Coronary artery (tissue), 2 donors: ENCODE measurements around the gene FBLN2.
"Not testable (repeated sequence)": the region's sequence is repeated elsewhere in the genome, so short reads cannot be mapped to it uniquely, and the experiment has no call there.

Experiments used
- DNase-seq: peaks from one replicate; pipeline ENCODE4 v3.0.0-alpha.2; 2017; ENCODE audit warnings: low spot score
- H3K27ac ChIP-seq, 2 donors: fragments of 200-600 bp; sonication (generic); one replicate each; pipeline ENCODE4 v1.5.1; 2016 to 2019
- H3K4me3 ChIP-seq: fragments of 200-600 bp; sonication (generic); 2 replicates; pipeline ENCODE4 v1.5.1; 2016; ENCODE audit warnings: mild to moderate bottlenecking, moderate library complexity
- TF ChIP-seq, protein P1 (sequence below): fragments of 200-600 bp; sonication (generic); IDR thresholded peaks from one replicate; pipeline ENCODE4 v1.5.1; 2019; ENCODE audit warnings: antibody characterized with exemption

Gene FBLN2

DNA sequence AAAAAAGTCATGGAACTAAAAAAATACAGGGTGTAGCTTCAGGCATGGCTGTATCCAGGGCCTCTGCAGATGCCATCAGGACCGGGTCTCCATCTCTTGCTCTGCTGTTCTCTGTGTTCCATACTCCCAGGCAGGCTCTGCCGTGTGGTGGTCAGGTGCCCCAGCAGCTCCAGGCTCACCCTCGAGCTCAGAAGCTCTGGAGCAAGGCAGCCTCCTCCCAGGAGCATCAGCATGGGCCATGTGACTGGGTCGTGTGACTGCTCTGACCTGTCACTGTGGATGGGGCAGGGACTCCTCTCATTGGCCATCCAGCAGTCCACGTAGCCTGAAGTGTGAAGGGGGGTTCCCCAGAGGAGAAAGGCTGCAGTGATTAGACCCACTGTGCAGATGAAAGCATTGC, 8.5 kb downstream of the FBLN2 start:
- H3K27ac ChIP-seq = peak overlapping the region in 1 of 2 donors; percentile 20

DNA sequence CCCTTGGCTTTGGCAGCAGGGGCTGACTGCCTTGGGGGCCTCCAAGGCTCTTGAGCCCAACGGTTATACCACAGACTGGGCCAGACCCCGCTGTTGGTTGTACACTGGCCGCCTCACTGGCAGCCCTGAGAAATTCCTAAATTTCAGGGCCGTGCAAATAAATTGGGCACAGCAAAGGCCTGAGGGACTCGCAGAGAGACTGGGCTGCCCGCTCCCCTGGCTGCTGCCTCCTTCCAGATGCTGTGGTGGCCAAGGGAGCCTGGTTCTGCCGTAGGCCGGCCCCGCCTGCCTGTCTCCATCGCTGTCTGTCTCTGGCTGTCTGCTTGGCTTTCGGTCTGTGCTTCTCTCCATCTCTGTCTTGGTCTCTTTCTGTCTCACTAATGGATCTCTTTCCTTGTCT, 9.0 kb downstream of the FBLN2 start:
- Histone ChIP-seq H3K27ac (peak overlapping the region in 1 of 2 donors; percentile 20), H3K4me3 (no peak overlapping the region)
- TF ChIP-seq, protein P1, sequence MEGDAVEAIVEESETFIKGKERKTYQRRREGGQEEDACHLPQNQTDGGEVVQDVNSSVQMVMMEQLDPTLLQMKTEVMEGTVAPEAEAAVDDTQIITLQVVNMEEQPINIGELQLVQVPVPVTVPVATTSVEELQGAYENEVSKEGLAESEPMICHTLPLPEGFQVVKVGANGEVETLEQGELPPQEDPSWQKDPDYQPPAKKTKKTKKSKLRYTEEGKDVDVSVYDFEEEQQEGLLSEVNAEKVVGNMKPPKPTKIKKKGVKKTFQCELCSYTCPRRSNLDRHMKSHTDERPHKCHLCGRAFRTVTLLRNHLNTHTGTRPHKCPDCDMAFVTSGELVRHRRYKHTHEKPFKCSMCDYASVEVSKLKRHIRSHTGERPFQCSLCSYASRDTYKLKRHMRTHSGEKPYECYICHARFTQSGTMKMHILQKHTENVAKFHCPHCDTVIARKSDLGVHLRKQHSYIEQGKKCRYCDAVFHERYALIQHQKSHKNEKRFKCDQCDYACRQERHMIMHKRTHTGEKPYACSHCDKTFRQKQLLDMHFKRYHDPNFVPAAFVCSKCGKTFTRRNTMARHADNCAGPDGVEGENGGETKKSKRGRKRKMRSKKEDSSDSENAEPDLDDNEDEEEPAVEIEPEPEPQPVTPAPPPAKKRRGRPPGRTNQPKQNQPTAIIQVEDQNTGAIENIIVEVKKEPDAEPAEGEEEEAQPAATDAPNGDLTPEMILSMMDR = no peak
- DNase-seq = no peak

More for the DNA sequence above, 8.5 kb downstream of the FBLN2 start:
- TF ChIP-seq, protein P1 = no peak
- DNase-seq = no peak
- no peak overlapping the region for H3K4me3 ChIP-seq

- no peak overlapping the region for H3K4me3 ChIP-seq
- no peak overlapping the region for H3K27ac ChIP-seq
- no peak for DNase-seq
- TF ChIP-seq, protein P1 = no peak
Measured at GRCh38 chr3:13558651-13559050, 9.7 kb downstream of the FBLN2 start.

GRCh38 chr3:13559764-13560525, 11.0 kb downstream of the FBLN2 start:
- no peak overlapping the region for H3K4me3 ChIP-seq
- no peak for DNase-seq
- H3K27ac ChIP-seq = peak overlapping the region in 1 of 2 donors; percentile 54
- TF ChIP-seq, protein P1 = no peak

GRCh38 chr3:13561376-13561775, 12.5 kb downstream of the FBLN2 start:
- no peak for DNase-seq
- H3K4me3 ChIP-seq = no peak overlapping the region
- H3K27ac ChIP-seq = no peak overlapping the region
- TF ChIP-seq, protein P1 = no peak

GRCh38 chr3:13561967-13562366, 13.0 kb downstream of the FBLN2 start:
- no peak overlapping the region for H3K4me3 ChIP-seq
- TF ChIP-seq, protein P1 = no peak
- no peak overlapping the region for H3K27ac ChIP-seq
- DNase-seq = no peak

DNA sequence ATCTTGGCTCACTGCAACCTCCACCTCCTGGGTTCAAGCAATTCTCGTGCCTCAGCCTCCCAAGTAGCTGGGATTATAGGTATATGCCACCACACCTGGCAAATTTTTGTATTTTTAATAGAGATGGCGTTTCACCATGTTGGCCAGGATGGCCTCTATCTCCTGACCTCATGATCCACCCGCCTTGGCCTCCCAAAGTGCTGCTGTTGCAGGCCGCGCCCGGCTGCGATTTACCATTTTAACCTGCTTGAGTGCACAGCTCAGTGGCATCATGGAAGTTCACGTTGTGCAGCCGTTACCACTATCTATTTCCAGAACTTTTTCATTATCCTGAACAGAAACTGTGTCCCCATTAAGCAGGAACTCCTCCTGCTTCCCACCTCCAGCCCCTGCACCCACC, 13.5 kb downstream of the FBLN2 start:
- H3K27ac ChIP-seq, DNase-seq, H3K4me3 ChIP-seq: not testable (repeated sequence)
